HG03575 (cell line): ENCODE results near the gene APBB2.
"Not testable (repeated sequence)": the region's sequence is repeated elsewhere in the genome, so short reads cannot be mapped to it uniquely, and the experiment has no call there.

Experiments
- ATAC-seq: cut with Tn5 transposase; IDR thresholded peaks from one replicate; pipeline ENCODE4 v1.9.1; 2021; ENCODE audit not compliant: unreplicated experiment, insufficient number of reproducible peaks, low FRiP score; ENCODE audit errors: extremely low read depth

APBB2 gene

GRCh38 chr4:40837094-40837870 lies 377.1 kb downstream of the APBB2 start:
- no peak for ATAC-seq

DNA sequence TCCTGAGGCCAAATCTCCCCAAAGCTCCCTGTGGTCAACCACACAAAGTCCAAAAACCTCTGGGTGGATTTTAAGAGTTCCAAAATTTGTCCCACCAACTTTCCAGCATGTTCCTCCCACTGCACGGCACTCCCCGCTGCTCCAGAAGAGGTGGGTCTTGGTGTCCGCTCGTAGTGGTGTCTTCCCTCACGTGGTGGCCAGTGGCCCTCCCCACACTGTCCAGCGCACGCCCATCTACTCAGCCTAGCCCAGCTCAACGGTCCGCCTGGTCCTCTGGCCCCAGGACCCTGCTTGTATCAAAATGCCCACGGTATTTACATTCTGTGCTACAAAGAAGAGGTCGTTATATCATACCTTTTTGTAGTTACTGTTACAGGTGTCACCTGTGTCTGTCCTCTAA lies 381.1 kb downstream of the APBB2 start:
- no peak for ATAC-seq

DNA sequence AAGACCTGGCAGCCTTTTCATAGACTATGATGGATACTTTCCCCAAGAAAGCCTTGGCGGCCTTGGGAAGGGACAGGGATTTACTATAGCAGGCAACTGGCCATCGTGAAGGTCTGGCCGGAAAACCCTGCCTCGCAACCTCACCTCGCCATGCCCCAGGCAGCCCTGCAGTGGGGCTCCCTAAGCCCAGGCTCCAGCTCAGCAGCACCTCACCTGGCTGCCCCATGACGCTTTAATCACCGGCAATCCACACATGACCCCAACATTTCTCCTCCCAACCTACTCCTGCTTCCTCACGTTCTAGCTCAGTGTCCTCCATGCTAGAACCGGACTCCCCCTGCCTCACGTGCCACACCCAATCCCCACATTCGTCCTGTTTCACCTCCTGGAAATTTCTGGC lies 382.2 kb downstream of the APBB2 start:
- ATAC-seq: no peak

DNA sequence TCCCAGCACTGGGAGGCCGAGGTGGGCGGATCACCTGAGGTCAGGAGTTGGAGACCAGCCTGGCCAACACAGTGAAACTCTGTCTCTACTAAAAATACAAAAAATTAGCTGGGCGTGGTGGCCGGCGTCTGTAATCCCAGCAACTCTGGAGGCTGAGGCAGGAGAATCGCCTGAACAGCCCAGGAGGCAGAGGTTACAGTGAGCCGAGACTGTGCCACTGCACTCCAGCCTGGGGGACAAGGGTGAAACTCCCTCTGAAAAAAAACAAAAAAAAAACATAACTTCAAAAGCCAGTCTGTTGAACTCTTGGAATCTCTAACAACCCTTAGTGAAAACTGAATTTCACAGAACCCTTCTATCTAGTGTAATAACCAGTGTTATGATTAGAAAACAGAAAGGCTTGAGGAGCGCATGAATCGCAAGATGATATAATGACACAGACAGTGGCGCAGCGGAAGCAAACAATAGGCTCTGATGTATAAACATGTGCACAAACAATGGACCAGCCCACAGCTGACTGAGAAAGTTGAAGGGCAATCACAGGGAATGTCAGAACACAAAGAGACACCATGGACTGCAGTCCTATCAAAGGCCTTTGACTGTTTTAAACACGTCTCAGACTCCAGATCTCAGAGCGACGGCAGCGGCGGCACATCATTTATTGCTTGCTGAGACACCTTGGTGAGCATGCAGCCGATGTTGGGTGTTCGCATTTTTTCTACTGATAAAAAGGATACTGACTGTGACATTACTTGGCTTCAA lies 383.0 kb downstream of the APBB2 start:
- no peak for ATAC-seq

DNA sequence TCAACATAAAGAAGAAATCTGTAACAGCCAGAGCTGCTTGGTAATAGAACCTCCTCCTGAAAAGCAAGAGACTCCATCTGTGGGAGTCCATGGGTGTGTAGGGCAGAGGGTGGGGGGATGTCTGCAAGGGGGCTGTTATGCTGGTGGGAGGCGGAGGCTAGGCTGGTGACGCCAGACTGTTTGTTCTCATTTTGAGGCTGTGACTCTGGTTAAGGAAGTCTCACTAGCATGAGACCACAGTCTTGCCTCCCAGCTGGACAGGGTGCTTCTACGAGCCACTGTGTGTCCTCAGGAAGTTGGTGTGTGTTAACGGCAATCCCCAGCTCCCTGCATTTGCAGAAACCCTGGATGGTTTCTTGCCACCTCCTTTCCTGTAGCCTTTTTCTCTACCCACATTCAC lies 384.8 kb downstream of the APBB2 start:
- ATAC-seq: no peak

DNA sequence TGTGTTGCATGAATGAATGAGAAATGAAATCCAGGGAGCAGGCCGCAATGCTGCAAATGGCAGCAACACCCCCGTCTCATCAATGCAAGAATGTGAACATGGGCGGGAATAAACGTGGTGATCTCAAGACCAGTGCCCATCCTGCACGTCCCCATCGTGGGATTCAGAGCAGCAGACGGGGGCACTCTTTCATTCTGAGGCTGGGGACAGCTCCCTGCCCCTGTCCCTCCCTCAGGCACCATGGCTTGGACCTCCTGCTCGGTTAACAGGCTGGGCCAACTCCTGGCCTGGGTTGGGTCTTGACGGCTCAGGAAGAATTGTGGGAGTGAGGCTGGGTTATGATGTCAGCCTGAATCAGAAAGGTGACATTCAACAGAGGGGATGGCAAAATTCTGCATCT lies 385.7 kb downstream of the APBB2 start:
- no peak for ATAC-seq

GRCh38 chr4:40827758-40828157 lies 386.6 kb downstream of the APBB2 start:
- no peak for ATAC-seq

- no peak for ATAC-seq
Observed at GRCh38 chr4:40826821-40827220, 387.5 kb downstream of the APBB2 start.

GRCh38 chr4:40825014-40825838 lies 389.1 kb downstream of the APBB2 start:
- ATAC-seq: no peak

DNA sequence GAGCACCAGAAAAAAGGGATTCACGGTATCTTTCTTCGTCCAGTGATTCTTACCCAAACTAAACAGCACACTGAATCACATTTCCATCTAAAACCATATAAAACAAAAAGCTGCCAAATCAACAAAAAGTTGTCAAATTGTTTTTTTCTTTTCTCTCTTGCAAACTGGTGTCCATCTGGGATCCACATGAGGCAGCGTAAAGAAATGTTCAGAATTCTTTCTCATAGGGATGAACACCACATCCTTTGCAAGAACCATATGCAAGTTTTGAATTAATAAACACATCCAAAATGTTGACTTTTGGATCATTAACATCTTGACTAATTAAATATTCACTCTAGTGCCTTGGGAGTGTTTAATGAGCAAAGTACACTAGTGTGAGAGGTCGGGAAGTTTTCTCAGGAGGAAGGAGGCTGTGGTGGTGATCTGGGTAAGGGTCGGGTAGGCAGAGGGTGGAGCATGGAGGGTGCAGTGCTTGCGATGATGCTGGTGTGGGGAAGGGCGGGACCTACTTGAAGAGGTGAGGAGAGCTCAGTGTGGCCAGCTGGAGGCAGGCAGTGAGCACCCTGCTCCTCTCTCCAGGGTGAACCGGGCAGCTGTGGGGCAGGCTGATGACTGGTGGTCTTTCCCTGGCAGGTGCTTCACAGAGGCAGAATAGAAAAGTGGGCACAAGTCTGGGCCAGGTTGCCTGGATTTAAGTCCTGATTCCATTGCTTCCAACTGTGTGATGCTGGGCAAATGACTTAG lies 391.7 kb downstream of the APBB2 start:
- ATAC-seq: no peak

GRCh38 chr4:40820101-40820500 lies 394.2 kb downstream of the APBB2 start:
- ATAC-seq: no peak

GRCh38 chr4:40817157-40817556 lies 397.2 kb downstream of the APBB2 start:
- not testable (repeated sequence) for ATAC-seq

DNA sequence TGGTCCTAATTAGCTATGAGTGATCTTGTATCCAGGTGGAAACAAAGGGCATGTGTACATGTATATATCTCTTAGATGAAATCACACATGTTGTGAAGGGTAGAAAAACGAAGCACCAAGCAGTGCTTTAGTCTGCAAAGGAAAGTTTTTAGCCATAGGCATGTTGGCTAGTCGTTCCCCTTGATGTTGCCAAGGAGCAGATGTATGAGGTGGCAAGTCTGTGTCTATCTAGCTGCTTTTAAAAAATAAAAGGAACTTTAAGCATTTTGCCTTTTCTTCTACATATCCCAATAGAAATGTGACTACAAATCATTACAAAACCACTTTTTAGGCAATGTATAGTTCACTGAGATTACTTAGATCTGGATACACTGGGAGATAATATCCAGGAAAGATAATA lies 401.5 kb downstream of the APBB2 start:
- no peak for ATAC-seq

DNA sequence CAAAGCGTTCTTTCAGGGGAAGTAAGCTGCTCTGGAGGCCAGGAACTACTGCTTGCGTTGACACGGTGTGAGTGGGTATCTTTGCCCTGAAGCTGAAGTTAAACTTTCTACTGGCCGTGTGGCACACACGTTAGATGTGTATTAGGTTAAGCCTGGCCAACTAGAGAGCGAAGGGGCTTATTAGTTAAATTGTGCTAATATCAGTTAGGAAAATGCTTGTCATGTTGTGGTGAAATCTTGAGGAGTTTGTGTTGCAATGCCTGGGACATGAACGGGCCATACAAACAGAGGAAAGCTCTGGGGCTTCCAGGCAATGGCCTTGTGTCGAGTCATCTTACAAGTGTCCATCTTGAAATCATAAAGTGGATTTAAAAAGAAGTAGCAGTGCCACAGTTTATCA lies 402.0 kb downstream of the APBB2 start:
- no peak for ATAC-seq

GRCh38 chr4:40811956-40812355 lies 402.4 kb downstream of the APBB2 start:
- ATAC-seq: no peak

GRCh38 chr4:40808926-40809457 lies 405.4 kb downstream of the APBB2 start:
- no peak for ATAC-seq

GRCh38 chr4:40804598-40804997 lies 409.7 kb downstream of the APBB2 start:
- no peak for ATAC-seq

GRCh38 chr4:40800064-40800463 lies 414.3 kb downstream of the APBB2 start:
- no peak for ATAC-seq

DNA sequence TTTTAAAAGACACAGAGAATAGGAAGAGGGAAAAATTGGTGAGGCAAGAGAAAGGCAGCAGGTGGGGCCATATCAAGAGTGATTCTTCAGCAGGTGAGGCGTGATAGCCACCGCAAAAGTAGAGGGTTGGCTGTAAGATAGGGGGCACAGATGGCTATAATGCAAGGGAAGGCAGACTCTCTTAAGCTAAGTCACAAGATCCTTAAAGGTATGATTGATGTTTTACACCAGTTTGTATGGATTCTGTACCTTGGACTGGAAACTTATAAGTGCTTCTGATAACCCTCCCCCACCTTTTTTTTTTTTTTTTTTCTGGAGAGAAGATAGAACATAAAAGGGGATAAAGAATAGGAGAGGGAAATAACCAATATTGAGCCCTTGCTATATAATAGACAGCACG lies 424.6 kb downstream of the APBB2 start:
- no peak for ATAC-seq
